ENCODE data around the gene MICOS13.

- no peak for TF ChIP-seq ZNF335 (tag by site-specific recombination; conservative IDR thresholded peaks at IDR 0.05)
- no peak for TF ChIP-seq SP2 (tag by site-specific recombination; IDR thresholded peaks at IDR 0.05)
- TF ChIP-seq CTCF (tag by site-specific recombination; IDR thresholded peaks at IDR 0.05) = no peak
- TF ChIP-seq PBX3 (CRISPR knock-in tag; IDR thresholded peaks at IDR 0.05) = no peak
- TF ChIP-seq ZNF274 (IDR thresholded peaks at IDR 0.05; ENCODE audit: low read length) = no peak
- TF ChIP-seq ZNF274 (tag by site-specific recombination; IDR thresholded peaks at IDR 0.05; ENCODE audit: borderline replicate concordance) = no peak
- no peak for TF ChIP-seq ZBTB1 (tag by site-specific recombination; IDR thresholded peaks at IDR 0.05)
- TF ChIP-seq ELK4 (IDR thresholded peaks at IDR 0.05; ENCODE audit: borderline replicate concordance, low read depth, low read length) = no peak
- TF ChIP-seq YY1 (tag by site-specific recombination; IDR thresholded peaks at IDR 0.05) = no peak
- TF ChIP-seq GLIS2 (tag by site-specific recombination; IDR thresholded peaks at IDR 0.05) = no peak
- no peak for TF ChIP-seq ZNF555 (tag by site-specific recombination; conservative IDR thresholded peaks at IDR 0.05)
- TF ChIP-seq ZNF341 (tag by site-specific recombination; IDR thresholded peaks at IDR 0.05; ENCODE audit: low read depth) = no peak
- no peak for TF ChIP-seq ZBTB7A (tag by site-specific recombination; IDR thresholded peaks at IDR 0.05; ENCODE audit: low read depth)
- no peak for TF ChIP-seq ZNF501 (tag by site-specific recombination; IDR thresholded peaks at IDR 0.05)
These were observed 28.1 kb downstream of the MICOS13 start for GRCh38 chr19:5652261-5652660.

Measured in HEK293 (cell line).